ENCODE results near the gene XYLT1. TPM values are rescaled to one million over a fixed set of nuclear protein-coding genes. Genes with fewer than 3 reads are reported as not detected.

The XYLT1 gene
- total and polyA plus RNA-seq, 8 donors: 6.0 to 8.4 (median 7.3) TPM

- no peaks in the 10 kb centered on the region for H3K27me3 ChIP-seq
Measured at GRCh38 chr16:17229131-17229530, 241.6 kb downstream of the XYLT1 start.

DNA sequence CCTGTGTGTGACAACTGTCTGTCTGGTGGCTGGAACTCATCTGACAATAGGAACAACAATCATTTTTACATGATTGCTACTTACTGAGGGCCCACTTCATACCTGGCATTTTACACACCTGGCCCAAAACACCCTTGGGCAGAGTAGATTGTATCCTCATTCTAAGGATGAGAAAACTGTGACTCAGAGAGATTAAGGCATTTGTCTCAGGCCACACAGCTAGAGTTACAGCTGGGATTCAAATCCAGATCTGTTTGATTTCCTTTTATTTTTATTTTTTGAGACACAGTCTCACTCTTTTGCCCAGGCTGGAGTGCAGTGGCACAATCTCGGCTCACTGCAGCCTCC, 242.1 kb downstream of the XYLT1 start:
- peaks cover 4 to 10% of the 10 kb centered on the region in 2 donors for H3K4me1 ChIP-seq
- intact Hi-C loops (cut with DNase I): loop anchor here in 1 of 2 donors (10.0 kb wide), 2 partner anchors 66 to 236 kb away; no protein-coding TSS in a partner anchor
- ATAC-seq: no peak

More at GRCh38 chr16:17229131-17229530, 241.6 kb downstream of the XYLT1 start:
- peaks cover 4 to 10% of the 10 kb centered on the region in 2 donors for H3K4me1 ChIP-seq
- no peaks in the 10 kb centered on the region for H3K9me3 ChIP-seq
- ATAC-seq (no peak), DNase-seq (no peak)
- intact Hi-C loops (cut with DNase I): loop anchor here in 1 of 2 donors (10.0 kb wide), 2 partner anchors 66 to 236 kb away; no protein-coding TSS in a partner anchor
- TF ChIP-seq, protein P1, sequence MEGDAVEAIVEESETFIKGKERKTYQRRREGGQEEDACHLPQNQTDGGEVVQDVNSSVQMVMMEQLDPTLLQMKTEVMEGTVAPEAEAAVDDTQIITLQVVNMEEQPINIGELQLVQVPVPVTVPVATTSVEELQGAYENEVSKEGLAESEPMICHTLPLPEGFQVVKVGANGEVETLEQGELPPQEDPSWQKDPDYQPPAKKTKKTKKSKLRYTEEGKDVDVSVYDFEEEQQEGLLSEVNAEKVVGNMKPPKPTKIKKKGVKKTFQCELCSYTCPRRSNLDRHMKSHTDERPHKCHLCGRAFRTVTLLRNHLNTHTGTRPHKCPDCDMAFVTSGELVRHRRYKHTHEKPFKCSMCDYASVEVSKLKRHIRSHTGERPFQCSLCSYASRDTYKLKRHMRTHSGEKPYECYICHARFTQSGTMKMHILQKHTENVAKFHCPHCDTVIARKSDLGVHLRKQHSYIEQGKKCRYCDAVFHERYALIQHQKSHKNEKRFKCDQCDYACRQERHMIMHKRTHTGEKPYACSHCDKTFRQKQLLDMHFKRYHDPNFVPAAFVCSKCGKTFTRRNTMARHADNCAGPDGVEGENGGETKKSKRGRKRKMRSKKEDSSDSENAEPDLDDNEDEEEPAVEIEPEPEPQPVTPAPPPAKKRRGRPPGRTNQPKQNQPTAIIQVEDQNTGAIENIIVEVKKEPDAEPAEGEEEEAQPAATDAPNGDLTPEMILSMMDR (IDR thresholded peaks at IDR 0.05): no peak
- H3K27ac ChIP-seq: no peak overlapping the region
- no peaks in the 10 kb centered on the region for H3K36me3 ChIP-seq
- no peak overlapping the region for H3K4me3 ChIP-seq

DNA sequence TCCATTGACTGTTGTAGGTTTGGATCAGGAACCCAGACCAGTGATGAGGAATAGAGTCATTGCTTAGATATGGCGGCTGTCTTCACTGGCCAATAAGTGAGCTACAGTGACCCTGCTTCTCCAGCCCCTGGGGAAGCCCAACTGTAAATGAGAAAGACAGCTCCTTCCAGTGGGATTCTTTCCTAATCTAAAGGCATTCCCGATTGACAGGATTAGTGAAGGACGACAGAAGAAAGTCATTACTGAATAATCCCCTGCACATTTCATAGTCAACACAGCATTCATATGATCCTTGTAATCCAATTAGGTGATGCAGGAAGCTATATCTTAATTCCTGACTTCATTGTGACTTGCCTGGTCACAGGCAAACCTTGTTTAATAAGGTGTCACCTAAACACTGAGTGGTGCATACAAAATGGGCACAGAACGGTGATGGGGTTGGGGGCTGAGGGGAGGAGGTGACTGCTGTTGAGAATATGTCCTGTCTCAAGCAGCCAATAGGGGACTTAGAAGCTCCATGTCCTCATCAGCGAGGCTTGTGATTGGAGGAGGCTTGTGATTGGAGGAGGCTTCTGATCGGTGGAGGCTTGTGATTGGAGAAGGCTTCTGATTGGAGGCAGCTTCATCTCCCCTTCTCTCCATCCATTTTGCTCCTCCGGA, 242.6 kb downstream of the XYLT1 start:
- peaks cover 4 to 15% of the 10 kb centered on the region in 2 donors for H3K4me1 ChIP-seq
- H3K27me3 ChIP-seq: no peaks in the 10 kb centered on the region
- DNase-seq (no peak), ATAC-seq (no peak)
- no peak overlapping the region for H3K4me3 ChIP-seq
- TF ChIP-seq, protein P1 (IDR thresholded peaks at IDR 0.05): no peak
- intact Hi-C loops (cut with DNase I): loop anchor here in 1 of 2 donors (10.0 kb wide), 2 partner anchors 67 to 237 kb away; no protein-coding TSS in a partner anchor
- no peaks in the 10 kb centered on the region for H3K9me3 ChIP-seq
- no peak overlapping the region for H3K27ac ChIP-seq
- H3K36me3 ChIP-seq: no peaks in the 10 kb centered on the region

More for the DNA sequence above, 242.1 kb downstream of the XYLT1 start:
- Histone ChIP-seq H3K27me3 (no peaks in the 10 kb centered on the region), H3K4me3 (no peak overlapping the region), H3K36me3 (no peaks in the 10 kb centered on the region), H3K27ac (no peak overlapping the region), H3K9me3 (no peaks in the 10 kb centered on the region)
- DNase-seq: no peak
- TF ChIP-seq, protein P1 (IDR thresholded peaks at IDR 0.05): no peak

DNA sequence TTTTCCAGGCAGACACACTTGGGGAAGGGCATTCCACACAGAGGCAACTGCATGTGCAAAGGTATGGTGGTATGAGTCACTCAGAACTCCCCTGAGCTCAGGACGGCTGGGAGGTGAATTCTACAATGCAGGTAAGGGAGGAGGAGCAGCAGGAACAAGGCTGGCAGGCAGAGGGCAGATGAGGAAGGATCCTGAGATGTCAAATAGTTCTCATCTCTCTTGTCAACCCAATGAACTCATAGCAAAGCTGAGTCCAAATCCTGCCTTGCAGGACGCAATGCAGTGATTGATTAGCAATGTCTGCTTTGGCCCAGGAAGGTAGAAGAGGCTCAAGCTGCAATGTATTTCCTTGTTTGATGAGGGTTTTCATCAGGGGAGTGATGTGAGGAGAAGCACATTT, 243.5 kb downstream of the XYLT1 start:
- TF ChIP-seq, protein P1 (IDR thresholded peaks at IDR 0.05): no peak
- DNase-seq: no peak
- no peak overlapping the region for H3K4me3 ChIP-seq
- no peaks in the 10 kb centered on the region for H3K27me3 ChIP-seq
- no peaks in the 10 kb centered on the region for H3K36me3 ChIP-seq
- ATAC-seq: no peak
- H3K27ac ChIP-seq: no peak overlapping the region
- no peaks in the 10 kb centered on the region for H3K9me3 ChIP-seq
- H3K4me1 ChIP-seq: peaks cover 4 to 24% of the 10 kb centered on the region in 2 donors
- intact Hi-C loops (cut with DNase I): loop anchor here in 1 of 2 donors (10.0 kb wide), 2 partner anchors 68 to 238 kb away; no protein-coding TSS in a partner anchor

- no peaks in the 10 kb centered on the region for H3K9me3 ChIP-seq
- intact Hi-C loops (cut with DNase I): loop anchor here in 1 of 2 donors (10.0 kb wide), 2 partner anchors 69 to 239 kb away; no protein-coding TSS in a partner anchor
- TF ChIP-seq, protein P1 (IDR thresholded peaks at IDR 0.05): no peak
- no peaks in the 10 kb centered on the region for H3K36me3 ChIP-seq
- DNase-seq (no peak), ATAC-seq (peak; percentile 13)
- no peak overlapping the region for H3K4me3 ChIP-seq
- H3K27ac ChIP-seq: no peak overlapping the region
- no peaks in the 10 kb centered on the region for H3K27me3 ChIP-seq
- H3K4me1 ChIP-seq: peaks cover 4 to 24% of the 10 kb centered on the region in 2 donors
Measured at GRCh38 chr16:17225541-17225940, 245.2 kb downstream of the XYLT1 start.
